ENCODE data around the gene PILRA.

GRCh38 chr7:100400041-100400440, 26.8 kb downstream of the PILRA start:
- TF ChIP-seq, protein P1, sequence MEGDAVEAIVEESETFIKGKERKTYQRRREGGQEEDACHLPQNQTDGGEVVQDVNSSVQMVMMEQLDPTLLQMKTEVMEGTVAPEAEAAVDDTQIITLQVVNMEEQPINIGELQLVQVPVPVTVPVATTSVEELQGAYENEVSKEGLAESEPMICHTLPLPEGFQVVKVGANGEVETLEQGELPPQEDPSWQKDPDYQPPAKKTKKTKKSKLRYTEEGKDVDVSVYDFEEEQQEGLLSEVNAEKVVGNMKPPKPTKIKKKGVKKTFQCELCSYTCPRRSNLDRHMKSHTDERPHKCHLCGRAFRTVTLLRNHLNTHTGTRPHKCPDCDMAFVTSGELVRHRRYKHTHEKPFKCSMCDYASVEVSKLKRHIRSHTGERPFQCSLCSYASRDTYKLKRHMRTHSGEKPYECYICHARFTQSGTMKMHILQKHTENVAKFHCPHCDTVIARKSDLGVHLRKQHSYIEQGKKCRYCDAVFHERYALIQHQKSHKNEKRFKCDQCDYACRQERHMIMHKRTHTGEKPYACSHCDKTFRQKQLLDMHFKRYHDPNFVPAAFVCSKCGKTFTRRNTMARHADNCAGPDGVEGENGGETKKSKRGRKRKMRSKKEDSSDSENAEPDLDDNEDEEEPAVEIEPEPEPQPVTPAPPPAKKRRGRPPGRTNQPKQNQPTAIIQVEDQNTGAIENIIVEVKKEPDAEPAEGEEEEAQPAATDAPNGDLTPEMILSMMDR (IDR thresholded peaks at IDR 0.05 in 4 of 5, conservative IDR thresholded peaks at IDR 0.05 in 1 of 5), result no peak
- TF ChIP-seq POLR2A (IDR thresholded peaks at IDR 0.05), result no peak

Data from gastrocnemius medialis (tissue), 4 donors.